ENCODE measurements around the gene PPHLN1.

DNA sequence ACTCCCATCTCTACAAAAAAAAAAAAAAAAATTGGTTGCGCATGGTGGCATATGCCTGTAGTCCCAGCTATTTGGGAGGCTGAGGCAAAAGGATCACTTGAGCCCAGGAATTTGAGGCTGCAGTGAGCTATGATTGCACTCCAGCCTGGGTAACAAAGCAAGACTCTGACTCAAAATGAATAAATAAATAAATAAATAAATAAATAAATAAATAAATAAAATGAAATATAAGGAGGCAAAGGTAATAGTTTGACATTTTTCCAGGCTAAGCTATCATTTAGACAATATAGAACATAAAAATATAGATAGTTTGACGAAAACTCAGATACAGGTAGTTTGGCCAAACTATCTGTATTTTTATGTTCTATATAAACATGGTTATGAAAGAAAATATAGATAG lies 40.5 kb upstream of the PPHLN1 start:
- TF ChIP-seq BHLHE40 (IDR thresholded peaks at IDR 0.05; ENCODE audit: borderline replicate concordance) (no peak), FOXA1 (IDR thresholded peaks at IDR 0.05) (no peak), FOXM1 (IDR thresholded peaks at IDR 0.05; ENCODE audit: borderline replicate concordance) (no peak), L3MBTL2 (conservative IDR thresholded peaks at IDR 0.05) (no peak), SP1 (IDR thresholded peaks at IDR 0.05) (no peak), ZNF384 (IDR thresholded peaks at IDR 0.05) (no peak)
- TF ChIP-seq, protein P1, sequence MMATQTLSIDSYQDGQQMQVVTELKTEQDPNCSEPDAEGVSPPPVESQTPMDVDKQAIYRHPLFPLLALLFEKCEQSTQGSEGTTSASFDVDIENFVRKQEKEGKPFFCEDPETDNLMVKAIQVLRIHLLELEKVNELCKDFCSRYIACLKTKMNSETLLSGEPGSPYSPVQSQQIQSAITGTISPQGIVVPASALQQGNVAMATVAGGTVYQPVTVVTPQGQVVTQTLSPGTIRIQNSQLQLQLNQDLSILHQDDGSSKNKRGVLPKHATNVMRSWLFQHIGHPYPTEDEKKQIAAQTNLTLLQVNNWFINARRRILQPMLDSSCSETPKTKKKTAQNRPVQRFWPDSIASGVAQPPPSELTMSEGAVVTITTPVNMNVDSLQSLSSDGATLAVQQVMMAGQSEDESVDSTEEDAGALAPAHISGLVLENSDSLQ (IDR thresholded peaks at IDR 0.05), result no peak
